Stomach (tissue), 9 donors: Measurements from ENCODE around the gene CHRNA5. TPM values are rescaled to one million over a fixed set of nuclear protein-coding genes. Genes with fewer than 3 reads are reported as not detected.

Experiments
- DNase-seq, 2 donors: peaks; one replicate each; pipeline versions ENCODE4 v3.0.0 to v3.0.0-alpha.2; 2013 to 2019
- H3K27ac ChIP-seq, 5 donors: fragments of 200-600 bp in 4 of 5; sonication (generic) in 4 of 5; one replicate each; pipeline ENCODE4 v1.5.1; 2013 to 2019; ENCODE audit warnings: mild to moderate bottlenecking in 1 of 5, moderate library complexity in 1 of 5
- H3K27me3 ChIP-seq, 3 donors: fragments of 200-600 bp; sonication (generic); one replicate each; pipeline ENCODE4 v1.5.1; 2017 to 2019; ENCODE audit warnings: mixed run types in 1 of 3
- H3K36me3 ChIP-seq, 4 donors: fragments of 200-600 bp; sonication (generic); 1 replicate in 3 of 4; 2 replicates in 1 of 4; pipeline ENCODE4 v1.5.1; 2016 to 2019
- H3K4me1 ChIP-seq, 4 donors: fragments of 200-600 bp; sonication (generic); one replicate each; pipeline ENCODE4 v1.5.1; 2016 to 2019
- H3K4me3 ChIP-seq, 4 donors: fragments of 200-600 bp; sonication (generic) in 3 of 4; one replicate each; pipeline ENCODE4 v1.5.1; 2016 to 2019; ENCODE audit warnings: mild to moderate bottlenecking in 1 of 4
- H3K9me3 ChIP-seq, 4 donors: fragments of 200-600 bp; sonication (generic); one replicate each; pipeline ENCODE4 v1.5.1; 2016 to 2019
- EP300 ChIP-seq: sonication (generic); formaldehyde crosslinking; IDR thresholded peaks from one replicate; pipeline ENCODE4 v1.6.1; 2017; ENCODE audit warnings: antibody characterized with exemption
- POLR2A ChIP-seq, 4 donors: fragments of 450-650 bp; IDR thresholded peaks; one replicate each; pipeline ENCODE4 v1.6.1; 2016; ENCODE audit warnings: antibody characterized with exemption in 4 of 4, control low read depth in 2 of 4, mild to moderate bottlenecking in 1 of 4, moderate library complexity in 1 of 4
- POLR2AphosphoS5 ChIP-seq, 3 donors: sonication (generic); formaldehyde crosslinking; IDR thresholded peaks; one replicate each; pipeline ENCODE4 v1.6.1; 2016; ENCODE audit warnings: antibody characterized with exemption in 3 of 3
- WGBS, 5 donors: extraction: QIAGEN DNeasy Blood & Tissue Kit in 3 of 5; methylation state at CpG; one replicate each; pipeline versions ENCODE4 v1.1.5 to v1.1.7; 2013 to 2018; 5-methylcytosine and 5-hydroxymethylcytosine counted together
- intact Hi-C: fragments of 100-400 bp; cut with DNase I; formaldehyde crosslinking; loops from one replicate; pipeline ENCODE4 v1.15.1; 2023; ENCODE audit warnings: low total_unique reads
- polyA plus RNA-seq, 3 donors: library from polyadenylated mRNA; stranded (reverse); fragments of 200-250 nt; gene quantifications; one replicate each; pipeline ENCODE4 v1.2.3, GENCODE V29; 2013
- total RNA-seq, 5 donors: library from RNA; depleted of rRNA; stranded (reverse); fragments of >200 nt; gene quantifications; one replicate each; pipeline versions ENCODE4 v1.1.0 to v1.2.3, GENCODE V29; 2014 to 2016
- TF ChIP-seq, protein P1 (sequence below), 7 experiments: fragments of 450-650 bp in 4 of 7; fragments of 200-600 bp in 3 of 7; sonication (generic) in 3 of 7; IDR thresholded peaks; one replicate each; pipeline ENCODE4 v1.5.1; 2016 to 2019; ENCODE audit warnings: antibody characterized with exemption in 7 of 7, control low read depth in 2 of 7, mild to moderate bottlenecking in 1 of 7
- donor health status: healthy with polysubstance abuse.
- donor health status: Bipolar disorder and iron deficiency.
- donor health status: healthy.

Gene CHRNA5
- total and polyA plus RNA-seq, 8 donors = 1.1 to 1.8 (median 1.3) TPM; not detected in 4

GRCh38 chr15:78615151-78615589 lies 49.9 kb downstream of the CHRNA5 start:
- Histone ChIP-seq H3K27ac (no peak overlapping the region), H3K4me1 (peaks cover 4 to 17% (median 11%) of the 10 kb centered on the region in 4 donors), H3K4me3 (no peak overlapping the region), H3K27me3 (peaks cover 0 to 17% (median 16%) of the 10 kb centered on the region in 3 donors), H3K9me3 (no peaks in the 10 kb centered on the region), H3K36me3 (no peaks in the 10 kb centered on the region)
- TF ChIP-seq POLR2A (IDR thresholded peaks at IDR 0.05) (no peak), POLR2AphosphoS5 (IDR thresholded peaks at IDR 0.05) (no peak), EP300 (no peak)
- TF ChIP-seq, protein P1, sequence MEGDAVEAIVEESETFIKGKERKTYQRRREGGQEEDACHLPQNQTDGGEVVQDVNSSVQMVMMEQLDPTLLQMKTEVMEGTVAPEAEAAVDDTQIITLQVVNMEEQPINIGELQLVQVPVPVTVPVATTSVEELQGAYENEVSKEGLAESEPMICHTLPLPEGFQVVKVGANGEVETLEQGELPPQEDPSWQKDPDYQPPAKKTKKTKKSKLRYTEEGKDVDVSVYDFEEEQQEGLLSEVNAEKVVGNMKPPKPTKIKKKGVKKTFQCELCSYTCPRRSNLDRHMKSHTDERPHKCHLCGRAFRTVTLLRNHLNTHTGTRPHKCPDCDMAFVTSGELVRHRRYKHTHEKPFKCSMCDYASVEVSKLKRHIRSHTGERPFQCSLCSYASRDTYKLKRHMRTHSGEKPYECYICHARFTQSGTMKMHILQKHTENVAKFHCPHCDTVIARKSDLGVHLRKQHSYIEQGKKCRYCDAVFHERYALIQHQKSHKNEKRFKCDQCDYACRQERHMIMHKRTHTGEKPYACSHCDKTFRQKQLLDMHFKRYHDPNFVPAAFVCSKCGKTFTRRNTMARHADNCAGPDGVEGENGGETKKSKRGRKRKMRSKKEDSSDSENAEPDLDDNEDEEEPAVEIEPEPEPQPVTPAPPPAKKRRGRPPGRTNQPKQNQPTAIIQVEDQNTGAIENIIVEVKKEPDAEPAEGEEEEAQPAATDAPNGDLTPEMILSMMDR (IDR thresholded peaks at IDR 0.05) = no peak
- intact Hi-C loops = no loop called here
- peak in 1 of 2 donors; percentile 9 for DNase-seq
- 69 to 87% (median 80%) methylated on average over 2 to 3 of the region's 3 CpGs for WGBS, 5 donors

- TF ChIP-seq POLR2A (IDR thresholded peaks at IDR 0.05) = no peak
- no peak for TF ChIP-seq POLR2AphosphoS5 (IDR thresholded peaks at IDR 0.05)
- no peak for TF ChIP-seq EP300
- TF ChIP-seq, protein P1 (IDR thresholded peaks at IDR 0.05) = no peak
- 71 to 86% (median 74%) methylated on average over 2 of the region's 2 CpGs for WGBS, 5 donors
- peaks cover 0 to 31% (median 29%) of the 10 kb centered on the region in 3 donors for H3K27me3 ChIP-seq
- H3K36me3 ChIP-seq = no peaks in the 10 kb centered on the region
- no peak overlapping the region for H3K27ac ChIP-seq
- H3K4me3 ChIP-seq = no peak overlapping the region
- intact Hi-C loops = no loop called here
- no peaks in the 10 kb centered on the region for H3K9me3 ChIP-seq
- DNase-seq = peak in 1 of 2 donors; percentile 4
- peaks cover 14 to 28% (median 21%) of the 10 kb centered on the region in 4 donors for H3K4me1 ChIP-seq
These were observed 51.2 kb downstream of the CHRNA5 start for GRCh38 chr15:78616506-78616905.

DNA sequence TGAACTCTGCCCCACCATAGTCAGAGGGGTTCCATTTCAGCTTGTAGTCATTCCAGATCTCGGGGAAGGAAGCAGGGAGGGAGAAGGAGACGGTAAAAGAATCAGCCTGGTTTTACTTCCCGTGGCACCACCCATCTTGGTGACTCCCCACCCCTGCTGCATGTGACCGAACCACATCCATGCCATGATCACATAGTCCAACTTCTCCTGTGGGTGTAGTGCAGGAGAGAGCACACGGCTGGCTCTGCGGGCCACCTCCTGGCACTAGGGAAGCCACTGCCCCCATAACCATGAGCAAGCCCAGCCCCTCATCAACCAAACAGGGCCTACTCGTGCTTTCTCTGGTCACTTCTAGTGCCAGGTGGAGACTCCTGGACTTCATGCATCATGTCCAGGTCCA lies 51.8 kb downstream of the CHRNA5 start:
- DNase-seq = peak in 1 of 2 donors; percentile 22
- WGBS, 5 donors = 59 to 83% (median 75%) methylated on average over 6 to 7 of the region's 7 CpGs
- no peak overlapping the region for H3K4me3 ChIP-seq
- H3K9me3 ChIP-seq = no peaks in the 10 kb centered on the region
- H3K27ac ChIP-seq = no peak overlapping the region
- peaks cover 14 to 28% (median 21%) of the 10 kb centered on the region in 4 donors for H3K4me1 ChIP-seq
- H3K36me3 ChIP-seq = no peaks in the 10 kb centered on the region
- TF ChIP-seq, protein P1 (IDR thresholded peaks at IDR 0.05) = no peak
- TF ChIP-seq POLR2AphosphoS5 (IDR thresholded peaks at IDR 0.05) = no peak
- no peak for TF ChIP-seq EP300
- TF ChIP-seq POLR2A (IDR thresholded peaks at IDR 0.05) = no peak
- intact Hi-C loops = no loop called here
- peaks cover 0 to 36% (median 35%) of the 10 kb centered on the region in 3 donors for H3K27me3 ChIP-seq

DNA sequence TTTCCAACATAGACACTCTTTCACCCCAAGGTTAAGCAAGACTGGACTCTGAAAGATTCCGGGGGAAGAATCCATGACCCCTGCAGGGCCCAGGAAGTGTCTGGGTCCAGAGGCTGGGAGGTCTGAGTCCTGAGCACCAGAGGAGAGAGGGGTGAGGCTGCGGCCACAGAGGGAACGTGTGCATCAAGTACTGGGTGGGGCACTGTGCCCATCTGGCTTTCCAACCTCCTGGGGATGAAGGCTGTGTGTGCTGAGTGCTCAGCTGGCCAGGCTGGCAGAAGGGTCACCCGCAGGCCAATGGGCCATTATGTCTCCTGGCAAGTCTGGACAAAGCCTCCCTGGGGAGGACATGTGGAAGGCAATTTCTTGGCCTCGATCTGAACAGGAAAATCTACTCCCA lies 52.2 kb downstream of the CHRNA5 start:
- Histone ChIP-seq H3K27ac (no peak overlapping the region), H3K9me3 (no peaks in the 10 kb centered on the region), H3K4me3 (no peak overlapping the region), H3K27me3 (peaks cover 0 to 41% (median 36%) of the 10 kb centered on the region in 3 donors), H3K36me3 (no peaks in the 10 kb centered on the region), H3K4me1 (peaks cover 14 to 28% (median 21%) of the 10 kb centered on the region in 4 donors)
- peak; percentile 20 to 27 for DNase-seq
- intact Hi-C loops = no loop called here
- 72 to 89% (median 84%) methylated on average over 5 of the region's 5 CpGs for WGBS, 5 donors
- TF ChIP-seq EP300 (no peak), POLR2AphosphoS5 (IDR thresholded peaks at IDR 0.05) (no peak), POLR2A (IDR thresholded peaks at IDR 0.05) (no peak)
- TF ChIP-seq, protein P1 (IDR thresholded peaks at IDR 0.05) = no peak
